ENCODE measurements around the gene SIAH3.

- TF ChIP-seq CTCF (IDR thresholded peaks at IDR 0.05; ENCODE audit: low read depth, low read length, poor library complexity, severe bottlenecking) (no peak), EZH2phosphoT487 (IDR thresholded peaks at IDR 0.05; ENCODE audit: borderline replicate concordance, low read length) (no peak)
Measured at GRCh38 chr13:45821811-45822210, 29.7 kb downstream of the SIAH3 start.
